Measurements from ENCODE around the gene BMPR1B. TPM values are rescaled to one million over a fixed set of nuclear protein-coding genes. Genes with fewer than 3 reads are reported as not detected.

Gene BMPR1B
- total RNA-seq, 4 donors from 2014 or later = 0.17 to 0.88 (median 0.35) TPM

- TF ChIP-seq, protein P1, sequence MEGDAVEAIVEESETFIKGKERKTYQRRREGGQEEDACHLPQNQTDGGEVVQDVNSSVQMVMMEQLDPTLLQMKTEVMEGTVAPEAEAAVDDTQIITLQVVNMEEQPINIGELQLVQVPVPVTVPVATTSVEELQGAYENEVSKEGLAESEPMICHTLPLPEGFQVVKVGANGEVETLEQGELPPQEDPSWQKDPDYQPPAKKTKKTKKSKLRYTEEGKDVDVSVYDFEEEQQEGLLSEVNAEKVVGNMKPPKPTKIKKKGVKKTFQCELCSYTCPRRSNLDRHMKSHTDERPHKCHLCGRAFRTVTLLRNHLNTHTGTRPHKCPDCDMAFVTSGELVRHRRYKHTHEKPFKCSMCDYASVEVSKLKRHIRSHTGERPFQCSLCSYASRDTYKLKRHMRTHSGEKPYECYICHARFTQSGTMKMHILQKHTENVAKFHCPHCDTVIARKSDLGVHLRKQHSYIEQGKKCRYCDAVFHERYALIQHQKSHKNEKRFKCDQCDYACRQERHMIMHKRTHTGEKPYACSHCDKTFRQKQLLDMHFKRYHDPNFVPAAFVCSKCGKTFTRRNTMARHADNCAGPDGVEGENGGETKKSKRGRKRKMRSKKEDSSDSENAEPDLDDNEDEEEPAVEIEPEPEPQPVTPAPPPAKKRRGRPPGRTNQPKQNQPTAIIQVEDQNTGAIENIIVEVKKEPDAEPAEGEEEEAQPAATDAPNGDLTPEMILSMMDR (IDR thresholded peaks at IDR 0.05; ENCODE audit: low read depth) = no peak
Measured at GRCh38 chr4:94724016-94724790, 33.6 kb upstream of the BMPR1B start.

- TF ChIP-seq, protein P1 (IDR thresholded peaks at IDR 0.05; ENCODE audit: low read depth) = no peak
Measured at GRCh38 chr4:94726524-94727123, 31.1 kb upstream of the BMPR1B start.

GRCh38 chr4:94728056-94728766 is 29.5 kb upstream of the BMPR1B start:
- TF ChIP-seq, protein P1 (IDR thresholded peaks at IDR 0.05; ENCODE audit: low read depth) = no peak

DNA sequence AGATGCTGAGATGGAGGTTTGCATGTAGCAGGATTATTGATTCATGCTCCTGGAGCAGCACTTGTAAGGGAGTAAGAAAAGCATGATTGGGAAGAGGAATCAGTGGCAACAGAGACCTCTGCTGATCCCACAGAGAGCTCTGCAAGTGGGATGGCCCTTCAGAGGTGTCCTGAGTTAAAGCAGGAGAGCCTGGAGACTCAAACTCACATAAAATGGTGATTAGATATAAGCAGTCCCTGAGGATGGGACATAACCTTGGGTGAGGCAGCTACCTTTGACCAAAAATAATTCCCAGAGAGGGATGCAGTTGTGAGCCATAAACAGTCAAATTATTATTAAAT is 25.4 kb upstream of the BMPR1B start:
- TF ChIP-seq, protein P1 (IDR thresholded peaks at IDR 0.05; ENCODE audit: low read depth) = no peak

DNA sequence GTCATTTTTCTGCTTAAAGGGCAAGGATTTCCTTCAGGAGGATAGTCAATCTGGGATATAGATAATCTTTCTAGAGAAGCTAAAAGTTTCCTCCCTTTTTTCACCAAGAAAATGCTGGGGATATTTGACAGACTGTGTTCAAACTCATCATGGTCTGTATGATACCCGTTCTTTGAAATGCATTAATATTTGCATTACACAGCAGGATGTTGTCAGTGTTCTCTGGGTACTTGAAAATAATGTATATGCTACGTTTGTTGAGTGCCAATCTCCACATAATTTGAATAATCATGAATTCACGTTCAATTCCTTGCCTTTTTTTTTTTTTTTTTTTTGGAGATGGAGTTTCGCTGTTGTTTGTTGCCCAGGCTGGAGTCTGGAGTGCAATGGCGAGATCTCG is 18.0 kb upstream of the BMPR1B start:
- TF ChIP-seq, protein P1 (IDR thresholded peaks at IDR 0.05; ENCODE audit: low read depth) = no peak

GRCh38 chr4:94741304-94741703 is 16.5 kb upstream of the BMPR1B start:
- TF ChIP-seq, protein P1 (IDR thresholded peaks at IDR 0.05; ENCODE audit: low read depth) = no peak

GRCh38 chr4:94743838-94744237 is 13.9 kb upstream of the BMPR1B start:
- TF ChIP-seq, protein P1 (IDR thresholded peaks at IDR 0.05; ENCODE audit: low read depth) = no peak

Measured in subcutaneous adipose tissue (tissue), 4 donors.